ENCODE data around the gene ACOT11.

GRCh38 chr1:54543729-54544496 is 4.1 kb upstream of the ACOT11 start:
- no peak for TF ChIP-seq POLR2A (IDR thresholded peaks at IDR 0.05; ENCODE audit: low read depth, low read length)
- TF ChIP-seq TAF1 (IDR thresholded peaks at IDR 0.05; ENCODE audit: low read depth, low read length): no peak
- TF ChIP-seq POLR2AphosphoS5 (IDR thresholded peaks at IDR 0.05; ENCODE audit: low read depth, low read length): no peak
- TF ChIP-seq POU2F2 (IDR thresholded peaks at IDR 0.05; ENCODE audit: low read depth, low read length): no peak
